ENCODE data around the gene SH3YL1. TPM values are rescaled to one million over a fixed set of nuclear protein-coding genes. Genes with fewer than 3 reads are reported as not detected.

The SH3YL1 gene
- total RNA-seq, 1 experiment from 2014 or later = 28.6 TPM

- Histone ChIP-seq H3K9me3 (ENCODE audit: low read length) (no peaks in the 10 kb centered on the region), H3K79me2 (ENCODE audit: low read length) (no peaks in the 10 kb centered on the region), H3F3A (ENCODE audit: low read length, unreplicated experiment) (no peaks in the 10 kb centered on the region), H3K36me3 (ENCODE audit: low read depth, low read length) (peaks cover 23% of the 10 kb centered on the region), H3K27me3 (ENCODE audit: low read length) (peaks cover 13% of the 10 kb centered on the region), H3K4me3 (ENCODE audit: low read length) (no peak overlapping the region), H3K9me2 (replicated peaks; ENCODE audit: low read length) (no peaks in the 10 kb centered on the region), H2AFZ (ENCODE audit: low read length) (no peak overlapping the region), H4K20me1 (ENCODE audit: low read length) (no peaks in the 10 kb centered on the region; the same call in 1 of the 2 replicates), H3K27ac (ENCODE audit: low read length) (no peak overlapping the region), H3K4me1 (ENCODE audit: insufficient read depth, low read length) (peaks cover 29% of the 10 kb centered on the region), H3K4me2 (ENCODE audit: low read length) (peak overlapping the region; percentile 1; the same call in 1 of the 2 replicates), H3K9ac (ENCODE audit: low read length) (no peak overlapping the region)
- TF ChIP-seq CTCF (conservative IDR thresholded peaks at IDR 0.05; ENCODE audit: low read depth, low read length) = no peak
- no peak for TF ChIP-seq EZH2phosphoT487 (IDR thresholded peaks at IDR 0.05; ENCODE audit: borderline replicate concordance, low read length)
- no peak for TF ChIP-seq EZH2 (IDR thresholded peaks at IDR 0.05; ENCODE audit: low read length, unreplicated experiment)
- CTCF ChIA-PET = no interaction called here
- ATAC-seq (peak; percentile 50), DNase-seq (peak; percentile 64)
- BruUV-seq (replicated peaks) = no TSS peak
- POLR2A ChIA-PET (ENCODE audit: unreplicated experiment) = no interaction called here
- intact Hi-C loops (cut with micrococcal nuclease) = no loop called here
Measured at GRCh38 chr2:284896-285492, 21.2 kb upstream of the SH3YL1 start.

GRCh38 chr2:283996-284794 is 20.4 kb upstream of the SH3YL1 start:
- Histone ChIP-seq H3K36me3 (ENCODE audit: low read depth, low read length) (peaks cover 30% of the 10 kb centered on the region), H3K27ac (ENCODE audit: low read length) (no peak overlapping the region), H3K9me3 (ENCODE audit: low read length) (no peaks in the 10 kb centered on the region), H3F3A (ENCODE audit: low read length, unreplicated experiment) (no peaks in the 10 kb centered on the region), H3K27me3 (ENCODE audit: low read length) (peaks cover 9% of the 10 kb centered on the region), H3K4me1 (ENCODE audit: insufficient read depth, low read length) (peaks cover 25% of the 10 kb centered on the region), H3K4me2 (ENCODE audit: low read length) (no peak overlapping the region), H3K9me2 (replicated peaks; ENCODE audit: low read length) (no peaks in the 10 kb centered on the region), H4K20me1 (ENCODE audit: low read length) (no peaks in the 10 kb centered on the region; the same call in 1 of the 2 replicates), H3K9ac (ENCODE audit: low read length) (no peak overlapping the region), H2AFZ (ENCODE audit: low read length) (no peak overlapping the region), H3K4me3 (ENCODE audit: low read length) (no peak overlapping the region), H3K79me2 (ENCODE audit: low read length) (no peaks in the 10 kb centered on the region)
- DNase-seq (no peak), ATAC-seq (no peak; the same call in 1 of the 2 replicates)
- no TSS peak for BruUV-seq (replicated peaks)
- POLR2A ChIA-PET (ENCODE audit: unreplicated experiment) = no interaction called here
- intact Hi-C loops (cut with micrococcal nuclease) = no loop called here
- CTCF ChIA-PET = no interaction called here
- TF ChIP-seq CTCF (conservative IDR thresholded peaks at IDR 0.05; ENCODE audit: low read depth, low read length) (no peak), EZH2phosphoT487 (IDR thresholded peaks at IDR 0.05; ENCODE audit: borderline replicate concordance, low read length) (no peak), EZH2 (IDR thresholded peaks at IDR 0.05; ENCODE audit: low read length, unreplicated experiment) (no peak)
